ENCODE results near the gene PEAK1. TPM values are rescaled to one million over a fixed set of nuclear protein-coding genes. Genes with fewer than 3 reads are reported as not detected.

PEAK1 gene
- total and polyA plus RNA-seq, 9 of the 15 experiments (the other 6 are each of a cell fraction or from before 2014, with no cell fraction given), result 0.99 to 22.4 (median 10.8) TPM

DNA sequence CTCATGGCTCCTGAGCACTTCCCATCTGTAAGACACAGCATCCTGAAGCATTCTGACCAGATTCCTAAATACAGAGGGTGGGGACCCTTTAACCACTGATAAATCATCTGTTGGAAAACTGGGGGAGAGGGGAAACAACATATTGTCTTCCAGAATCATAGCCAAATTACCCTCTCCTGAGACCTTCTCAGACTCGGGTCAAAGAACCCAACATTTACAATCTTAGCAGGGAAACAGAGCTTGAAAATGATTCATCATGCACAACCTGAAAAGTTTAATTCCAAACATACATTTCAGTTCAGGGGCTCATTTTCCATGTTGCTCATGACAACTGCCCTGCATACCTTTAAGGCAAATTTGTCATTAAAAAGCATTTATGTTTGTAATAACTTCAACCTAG, 300.5 kb downstream of the PEAK1 start:
- H3K27me3 ChIP-seq (ENCODE audit: control insufficient read depth in 2 of 2, insufficient read depth in 2 of 2, low read length in 2 of 2), result no peaks in the 10 kb centered on the region
- 0% methylated on average over 1 of the region's 1 CpG for WGBS (ENCODE audit: insufficient coverage, low coverage, missing lambda C conversion rate)
- CTCF ChIA-PET (ENCODE audit: low intra/inter-chr PET ratio), result interaction anchor here (0.5 to 2.2 kb wide), 4 partner anchors 176 to 514 kb away, joined by 3 to 29 read pairs (median 10); no protein-coding TSS in a partner anchor
- no peaks in the 10 kb centered on the region for H3K9me3 ChIP-seq (replicated peaks; ENCODE audit: control insufficient read depth, insufficient read depth, low read depth, low read length)
- in situ Hi-C loops (cut with MboI) (loop anchor here (5.0 kb wide), 1 partner anchor 378 kb away; no protein-coding TSS in a partner anchor), intact Hi-C loops (cut with micrococcal nuclease) (loop anchor here (2.0 kb wide), 2 partner anchors 67 to 423 kb away; no protein-coding TSS in a partner anchor)
- no peak for DNase-seq (ENCODE audit: extremely low read depth in 1 of 4, low spot score in 3 of 4)
- ATAC-seq, result no peak
- no peaks in the 10 kb centered on the region for H4K20me1 ChIP-seq (replicated peaks; ENCODE audit: control insufficient read depth, insufficient read depth, low read length)
- TF ChIP-seq ETV6 (IDR thresholded peaks at IDR 0.05; ENCODE audit: borderline replicate concordance in 1 of 2, low read depth in 2 of 2, low read length in 1 of 2), result no peak
- TF ChIP-seq ETV6 (CRISPR knock-in tag; IDR thresholded peaks at IDR 0.05; ENCODE audit: borderline replicate concordance), result no peak
- TF ChIP-seq RUNX1 (IDR thresholded peaks at IDR 0.05; ENCODE audit: low read depth), result no peak
- no peak for TF ChIP-seq MYC (IDR thresholded peaks at IDR 0.05; ENCODE audit: low read depth, low read length)
- TF ChIP-seq MYC (CRISPR knock-in tag; IDR thresholded peaks at IDR 0.05; ENCODE audit: borderline replicate concordance, low read depth), result no peak
- TF ChIP-seq, protein P1, sequence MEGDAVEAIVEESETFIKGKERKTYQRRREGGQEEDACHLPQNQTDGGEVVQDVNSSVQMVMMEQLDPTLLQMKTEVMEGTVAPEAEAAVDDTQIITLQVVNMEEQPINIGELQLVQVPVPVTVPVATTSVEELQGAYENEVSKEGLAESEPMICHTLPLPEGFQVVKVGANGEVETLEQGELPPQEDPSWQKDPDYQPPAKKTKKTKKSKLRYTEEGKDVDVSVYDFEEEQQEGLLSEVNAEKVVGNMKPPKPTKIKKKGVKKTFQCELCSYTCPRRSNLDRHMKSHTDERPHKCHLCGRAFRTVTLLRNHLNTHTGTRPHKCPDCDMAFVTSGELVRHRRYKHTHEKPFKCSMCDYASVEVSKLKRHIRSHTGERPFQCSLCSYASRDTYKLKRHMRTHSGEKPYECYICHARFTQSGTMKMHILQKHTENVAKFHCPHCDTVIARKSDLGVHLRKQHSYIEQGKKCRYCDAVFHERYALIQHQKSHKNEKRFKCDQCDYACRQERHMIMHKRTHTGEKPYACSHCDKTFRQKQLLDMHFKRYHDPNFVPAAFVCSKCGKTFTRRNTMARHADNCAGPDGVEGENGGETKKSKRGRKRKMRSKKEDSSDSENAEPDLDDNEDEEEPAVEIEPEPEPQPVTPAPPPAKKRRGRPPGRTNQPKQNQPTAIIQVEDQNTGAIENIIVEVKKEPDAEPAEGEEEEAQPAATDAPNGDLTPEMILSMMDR (IDR thresholded peaks at IDR 0.05 in 2 of 3, conservative IDR thresholded peaks at IDR 0.05 in 1 of 3; ENCODE audit: insufficient read depth in 2 of 3, low read depth in 1 of 3, low read length in 3 of 3), result no peak
- TF ChIP-seq TARDBP (IDR thresholded peaks at IDR 0.05), result no peak
- TF ChIP-seq, protein P2, sequence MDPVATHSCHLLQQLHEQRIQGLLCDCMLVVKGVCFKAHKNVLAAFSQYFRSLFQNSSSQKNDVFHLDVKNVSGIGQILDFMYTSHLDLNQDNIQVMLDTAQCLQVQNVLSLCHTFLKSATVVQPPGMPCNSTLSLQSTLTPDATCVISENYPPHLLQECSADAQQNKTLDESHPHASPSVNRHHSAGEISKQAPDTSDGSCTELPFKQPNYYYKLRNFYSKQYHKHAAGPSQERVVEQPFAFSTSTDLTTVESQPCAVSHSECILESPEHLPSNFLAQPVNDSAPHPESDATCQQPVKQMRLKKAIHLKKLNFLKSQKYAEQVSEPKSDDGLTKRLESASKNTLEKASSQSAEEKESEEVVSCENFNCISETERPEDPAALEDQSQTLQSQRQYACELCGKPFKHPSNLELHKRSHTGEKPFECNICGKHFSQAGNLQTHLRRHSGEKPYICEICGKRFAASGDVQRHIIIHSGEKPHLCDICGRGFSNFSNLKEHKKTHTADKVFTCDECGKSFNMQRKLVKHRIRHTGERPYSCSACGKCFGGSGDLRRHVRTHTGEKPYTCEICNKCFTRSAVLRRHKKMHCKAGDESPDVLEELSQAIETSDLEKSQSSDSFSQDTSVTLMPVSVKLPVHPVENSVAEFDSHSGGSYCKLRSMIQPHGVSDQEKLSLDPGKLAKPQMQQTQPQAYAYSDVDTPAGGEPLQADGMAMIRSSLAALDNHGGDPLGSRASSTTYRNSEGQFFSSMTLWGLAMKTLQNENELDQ (CRISPR knock-in tag; IDR thresholded peaks at IDR 0.05; ENCODE audit: borderline replicate concordance), result no peak
- TF ChIP-seq RFX5 (IDR thresholded peaks at IDR 0.05; ENCODE audit: low read depth, low read length), result no peak
- no peak for TF ChIP-seq RNF2 (IDR thresholded peaks at IDR 0.05)
- TF ChIP-seq SETDB1 (IDR thresholded peaks at IDR 0.05; ENCODE audit: low read length), result no peak
- no peak for TF ChIP-seq POLR3G (IDR thresholded peaks at IDR 0.05; ENCODE audit: extremely low read depth, insufficient read length, insufficient replicate concordance)
- H3K9me1 ChIP-seq (ENCODE audit: control insufficient read depth, insufficient read depth, low read length), result no peaks in the 10 kb centered on the region
- H3K27ac ChIP-seq (ENCODE audit: extremely low read depth, low read depth, low read length), result no peak overlapping the region
- H3K9ac ChIP-seq (ENCODE audit: insufficient read depth in 1 of 2, low read depth in 2 of 2, low read length in 2 of 2), result no peak overlapping the region
- H3K4me1 ChIP-seq (replicated peaks in 1 of 2; ENCODE audit: control insufficient read depth in 2 of 2, insufficient read depth in 2 of 2, low read length in 2 of 2), result no peaks in the 10 kb centered on the region
- H3K79me2 ChIP-seq (ENCODE audit: control insufficient read depth, insufficient read depth, low read length), result no peaks in the 10 kb centered on the region
- no TSS peak for BruUV-seq (replicated peaks)
- no peak overlapping the region for H2AFZ ChIP-seq (ENCODE audit: low read depth, low read length)
- no peak overlapping the region for H3K4me2 ChIP-seq (ENCODE audit: insufficient read depth, low read length)
- POLR2A ChIA-PET, result interaction anchor here (0.8 kb wide), 1 partner anchor 149 kb away, joined by 3 read pairs; no protein-coding TSS in a partner anchor
- H3K36me3 ChIP-seq (ENCODE audit: control insufficient read depth, insufficient read depth, low read length), result peaks cover 5% of the 10 kb centered on the region
- no peak overlapping the region for H3K4me3 ChIP-seq
- no peak for FAIRE-seq

Measured in K562 (cell line).